ENCODE data around the gene NTN3. TPM values are rescaled to one million over a fixed set of nuclear protein-coding genes. Genes with fewer than 3 reads are reported as not detected.
"Not testable (repeated sequence)": the region's sequence is repeated elsewhere in the genome, so short reads cannot be mapped to it uniquely, and the experiment has no call there.

The NTN3 gene
- total RNA-seq, 2 experiments from 2014 or later, result not detected

GRCh38 chr16:2437032-2437790 lies 33.9 kb upstream of the NTN3 start:
- Mint-ChIP-seq H3K27ac (no peak overlapping the region), H3K27me3 (no peaks in the 10 kb centered on the region), H3K36me3 (ENCODE audit: low read depth) (peaks cover 10% of the 10 kb centered on the region), H3K4me3 (no peak overlapping the region), H3K4me1 (ENCODE audit: low read depth) (no peaks in the 10 kb centered on the region), H3K9me3 (no peaks in the 10 kb centered on the region)
- Histone ChIP-seq H3K36me3 (ENCODE audit: insufficient read depth, low read length) (peaks cover 32% of the 10 kb centered on the region), H3K4me1 (ENCODE audit: insufficient read depth, low read length) (peaks cover 5% of the 10 kb centered on the region), H3K9me3 (ENCODE audit: control insufficient read depth in 1 of 2, insufficient read depth in 1 of 2, low read length in 2 of 2) (no peaks in the 10 kb centered on the region), H3K4me3 (ENCODE audit: low read length) (no peak overlapping the region), H3K27me3 (ENCODE audit: control insufficient read depth in 1 of 2, insufficient read depth in 2 of 2, low read length in 2 of 2) (no peaks in the 10 kb centered on the region), H3K27ac (ENCODE audit: low read depth in 1 of 2, low read length in 2 of 2) (no peak overlapping the region)
- intact Hi-C loops (cut with DNase I, micrococcal nuclease), result no loop called here
- ChIA-PET POLR2A (no interaction called here), CTCF (no interaction called here)
- DNase-seq (peak in 1 of 14 experiments; percentile 13), ATAC-seq (ENCODE audit: poor library complexity) (no peak)
- TF ChIP-seq, protein P1, sequence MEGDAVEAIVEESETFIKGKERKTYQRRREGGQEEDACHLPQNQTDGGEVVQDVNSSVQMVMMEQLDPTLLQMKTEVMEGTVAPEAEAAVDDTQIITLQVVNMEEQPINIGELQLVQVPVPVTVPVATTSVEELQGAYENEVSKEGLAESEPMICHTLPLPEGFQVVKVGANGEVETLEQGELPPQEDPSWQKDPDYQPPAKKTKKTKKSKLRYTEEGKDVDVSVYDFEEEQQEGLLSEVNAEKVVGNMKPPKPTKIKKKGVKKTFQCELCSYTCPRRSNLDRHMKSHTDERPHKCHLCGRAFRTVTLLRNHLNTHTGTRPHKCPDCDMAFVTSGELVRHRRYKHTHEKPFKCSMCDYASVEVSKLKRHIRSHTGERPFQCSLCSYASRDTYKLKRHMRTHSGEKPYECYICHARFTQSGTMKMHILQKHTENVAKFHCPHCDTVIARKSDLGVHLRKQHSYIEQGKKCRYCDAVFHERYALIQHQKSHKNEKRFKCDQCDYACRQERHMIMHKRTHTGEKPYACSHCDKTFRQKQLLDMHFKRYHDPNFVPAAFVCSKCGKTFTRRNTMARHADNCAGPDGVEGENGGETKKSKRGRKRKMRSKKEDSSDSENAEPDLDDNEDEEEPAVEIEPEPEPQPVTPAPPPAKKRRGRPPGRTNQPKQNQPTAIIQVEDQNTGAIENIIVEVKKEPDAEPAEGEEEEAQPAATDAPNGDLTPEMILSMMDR (IDR thresholded peaks at IDR 0.05), result no peak

- no peak overlapping the region for H3K27ac ChIP-seq (ENCODE audit: low read depth in 1 of 2, low read length in 2 of 2)
- Mint-ChIP-seq H3K4me1 (ENCODE audit: low read depth) (no peaks in the 10 kb centered on the region), H3K27me3 (no peaks in the 10 kb centered on the region), H3K4me3 (no peak overlapping the region), H3K36me3 (ENCODE audit: low read depth) (peaks cover 8% of the 10 kb centered on the region), H3K27ac (no peak overlapping the region), H3K9me3 (no peaks in the 10 kb centered on the region)
- ATAC-seq (ENCODE audit: poor library complexity), result no peak
- peaks cover 25% of the 10 kb centered on the region for H3K36me3 ChIP-seq (ENCODE audit: insufficient read depth, low read length)
- H3K4me1 ChIP-seq (ENCODE audit: insufficient read depth, low read length), result peaks cover 5% of the 10 kb centered on the region
- intact Hi-C loops (cut with DNase I, micrococcal nuclease), result no loop called here
- H3K27me3 ChIP-seq (ENCODE audit: control insufficient read depth in 1 of 2, insufficient read depth in 2 of 2, low read length in 2 of 2), result no peaks in the 10 kb centered on the region
- DNase-seq, result peak in 1 of 14 experiments; percentile 5
- ChIA-PET CTCF (no interaction called here), POLR2A (no interaction called here)
- H3K4me3 ChIP-seq (ENCODE audit: low read length), result no peak overlapping the region
- no peaks in the 10 kb centered on the region for H3K9me3 ChIP-seq (ENCODE audit: control insufficient read depth in 1 of 2, insufficient read depth in 1 of 2, low read length in 2 of 2)
- TF ChIP-seq, protein P1 (IDR thresholded peaks at IDR 0.05), result no peak
Measured at GRCh38 chr16:2438121-2438520, 33.0 kb upstream of the NTN3 start.

DNA sequence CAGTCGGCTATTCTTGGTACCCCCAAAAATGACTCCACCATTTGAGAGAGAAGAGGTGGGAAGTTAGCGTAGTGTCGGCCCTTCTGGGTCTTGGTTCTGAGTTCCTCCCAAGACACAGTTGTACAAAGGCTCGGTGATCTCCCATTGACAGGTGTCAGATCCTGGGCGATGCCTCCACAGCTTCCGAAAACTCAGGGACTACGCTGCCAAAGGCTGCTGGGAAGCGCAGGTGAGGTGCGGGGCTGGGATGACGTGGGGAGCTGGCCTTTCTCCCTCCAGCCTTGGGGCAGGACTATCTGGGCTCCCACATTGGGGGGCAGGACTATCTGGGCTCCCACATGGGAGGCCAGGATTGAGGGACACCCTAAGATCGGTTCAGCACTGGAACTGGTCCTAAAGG lies 31.5 kb upstream of the NTN3 start:
- Histone ChIP-seq H3K4me1 (ENCODE audit: insufficient read depth, low read length) (peaks cover 5% of the 10 kb centered on the region), H3K27me3 (ENCODE audit: control insufficient read depth in 1 of 2, insufficient read depth in 2 of 2, low read length in 2 of 2) (no peaks in the 10 kb centered on the region), H3K9me3 (ENCODE audit: control insufficient read depth in 1 of 2, insufficient read depth in 1 of 2, low read length in 2 of 2) (no peaks in the 10 kb centered on the region), H3K27ac (ENCODE audit: low read depth in 1 of 2, low read length in 2 of 2) (no peak overlapping the region), H3K4me3 (ENCODE audit: low read length) (no peak overlapping the region), H3K36me3 (ENCODE audit: insufficient read depth, low read length) (peaks cover 27% of the 10 kb centered on the region)
- no peak for ATAC-seq (ENCODE audit: poor library complexity)
- no peak overlapping the region for H3K27ac Mint-ChIP-seq
- DNase-seq, result no peak
- POLR2A ChIA-PET, result no interaction called here
- CTCF ChIA-PET, result no interaction called here
- intact Hi-C loops (cut with DNase I, micrococcal nuclease), result no loop called here
- no peaks in the 10 kb centered on the region for H3K9me3 Mint-ChIP-seq
- H3K4me3 Mint-ChIP-seq, result no peak overlapping the region
- no peaks in the 10 kb centered on the region for H3K36me3 Mint-ChIP-seq (ENCODE audit: low read depth)
- no peaks in the 10 kb centered on the region for H3K27me3 Mint-ChIP-seq
- TF ChIP-seq, protein P1 (IDR thresholded peaks at IDR 0.05), result no peak
- H3K4me1 Mint-ChIP-seq (ENCODE audit: low read depth), result no peaks in the 10 kb centered on the region

GRCh38 chr16:2441143-2441804 lies 29.8 kb upstream of the NTN3 start:
- H3K4me1 Mint-ChIP-seq (ENCODE audit: low read depth); CTCF ChIA-PET; ATAC-seq (ENCODE audit: poor library complexity): not testable (repeated sequence)

More at GRCh38 chr16:2441143-2441804, 29.8 kb upstream of the NTN3 start:
- H3K27ac Mint-ChIP-seq; H3K4me3 Mint-ChIP-seq; intact Hi-C loops (cut with DNase I, micrococcal nuclease); H3K9me3 Mint-ChIP-seq; H3K27ac ChIP-seq (ENCODE audit: low read depth in 1 of 2, low read length in 2 of 2); H3K27me3 Mint-ChIP-seq; DNase-seq; H3K9me3 ChIP-seq (ENCODE audit: control insufficient read depth in 1 of 2, insufficient read depth in 1 of 2, low read length in 2 of 2); H3K4me1 ChIP-seq (ENCODE audit: insufficient read depth, low read length); H3K27me3 ChIP-seq (ENCODE audit: control insufficient read depth in 1 of 2, insufficient read depth in 2 of 2, low read length in 2 of 2); H3K36me3 Mint-ChIP-seq (ENCODE audit: low read depth); H3K4me3 ChIP-seq (ENCODE audit: low read length): not testable (repeated sequence)
- H3K36me3 ChIP-seq (ENCODE audit: insufficient read depth, low read length), result peaks cover 30% of the 10 kb centered on the region
- POLR2A ChIA-PET, result interaction anchor here (1.3 kb wide), 1 partner anchor 12 kb away, joined by 6 read pairs; the partner anchor contains the start of gene CCNF

All from CD4-positive, alpha-beta T cell (primary cell).